Neural cell (in vitro differentiated cells): ENCODE data around the gene ANTXR2.

Source experiments
- EZH2 ChIP-seq: fragments of 200-600, 300-800 bp; shearing (Covaris generic), sonication (generic); IDR thresholded peaks from 2 replicates; pipeline ENCODE4 v1.6.1; 2014; ENCODE audit warnings: antibody characterized with exemption, low read length, borderline replicate concordance, mild to moderate bottlenecking; ENCODE audit not compliant: insufficient read depth, poor library complexity, severe bottlenecking
- TAF1 ChIP-seq: IDR thresholded peaks from 2 replicates; pipeline ENCODE4 v1.6.1; 2012; ENCODE audit warnings: low read depth

DNA sequence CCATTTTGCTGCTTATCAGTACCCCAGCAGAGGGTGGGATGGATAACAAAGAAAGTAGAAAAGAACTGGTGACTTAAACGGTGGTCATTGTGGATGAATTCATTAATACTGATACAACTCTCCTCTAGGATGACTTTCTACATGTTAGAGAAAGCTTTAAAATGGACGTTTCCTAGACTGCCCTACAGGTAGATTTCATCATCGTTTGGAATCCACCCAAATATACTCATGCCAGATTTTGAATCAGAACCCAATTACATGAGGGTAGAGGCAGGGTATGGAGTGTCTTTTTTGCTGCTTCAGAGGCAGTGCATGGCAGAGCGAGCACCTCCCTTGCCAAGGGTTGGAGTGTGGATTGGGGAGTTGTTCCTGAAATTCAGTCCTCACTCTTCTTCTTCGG, 13.3 kb upstream of the ANTXR2 start:
- TF ChIP-seq EZH2 (no peak), TAF1 (no peak)
